NCI-H1105 (cell line): ENCODE results near the gene NALF2.

Source experiments
- DNase-seq: peaks from one replicate; lab custom pipeline; 2025; lab: John Stamatoyannopoulos, UW

Gene NALF2

GRCh38 chrX:69503782-69504625 is at the start of gene NALF2:
TSS of gene NALF2 (plus strand) at chrX:69504326. CDS start at chrX:69505283, 957 bp downstream.
- peak; percentile 32 for DNase-seq

DNA sequence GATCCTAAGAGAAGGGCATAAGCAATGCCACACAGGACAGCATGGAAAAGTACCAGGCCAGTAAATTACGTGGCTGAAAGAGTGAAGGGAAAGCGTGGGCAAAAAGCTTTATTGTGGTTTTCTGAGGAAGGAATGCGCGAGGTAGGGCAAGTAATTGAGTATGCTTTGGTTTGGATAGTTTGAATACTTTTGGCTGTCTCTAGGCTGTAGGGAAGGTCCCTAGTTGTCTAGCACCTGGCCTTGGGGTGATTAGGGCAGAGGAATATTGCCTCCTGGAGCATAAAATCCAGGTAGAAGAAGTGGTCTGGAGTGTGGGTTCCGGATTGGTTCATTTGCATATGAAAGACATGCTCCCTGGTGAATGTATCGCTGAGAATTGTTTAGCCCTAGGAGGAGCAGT is 46.4 kb upstream of the NALF2 start:
- no peak for DNase-seq

- DNase-seq = no peak
Observed at GRCh38 chrX:69466546-69466945, 37.6 kb upstream of the NALF2 start.

- DNase-seq = no peak
Observed at GRCh38 chrX:69469975-69470374, 34.2 kb upstream of the NALF2 start.

GRCh38 chrX:69489625-69490024 is 14.5 kb upstream of the NALF2 start:
- DNase-seq = no peak

GRCh38 chrX:69493193-69493592 is 10.9 kb upstream of the NALF2 start:
- DNase-seq = no peak

DNA sequence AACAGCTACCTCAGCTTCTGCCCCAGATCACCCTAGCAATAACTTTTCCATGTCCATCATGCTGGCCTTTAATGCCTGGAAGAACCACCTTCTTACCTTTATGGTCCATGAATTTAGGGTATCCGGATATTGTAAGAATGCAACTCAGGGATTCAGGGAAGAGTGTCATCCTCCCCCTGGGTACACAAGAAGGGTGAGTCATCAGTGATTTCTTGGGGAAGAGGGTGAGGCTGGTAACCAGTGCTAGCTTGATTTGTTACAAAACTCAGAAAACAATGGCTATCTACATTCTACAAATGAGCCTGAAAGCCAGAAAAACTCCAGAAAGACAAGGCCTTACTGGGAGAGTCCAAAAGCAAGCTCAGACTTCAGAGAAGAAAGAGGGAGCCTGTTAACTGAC is 10.4 kb upstream of the NALF2 start:
- DNase-seq = no peak

DNA sequence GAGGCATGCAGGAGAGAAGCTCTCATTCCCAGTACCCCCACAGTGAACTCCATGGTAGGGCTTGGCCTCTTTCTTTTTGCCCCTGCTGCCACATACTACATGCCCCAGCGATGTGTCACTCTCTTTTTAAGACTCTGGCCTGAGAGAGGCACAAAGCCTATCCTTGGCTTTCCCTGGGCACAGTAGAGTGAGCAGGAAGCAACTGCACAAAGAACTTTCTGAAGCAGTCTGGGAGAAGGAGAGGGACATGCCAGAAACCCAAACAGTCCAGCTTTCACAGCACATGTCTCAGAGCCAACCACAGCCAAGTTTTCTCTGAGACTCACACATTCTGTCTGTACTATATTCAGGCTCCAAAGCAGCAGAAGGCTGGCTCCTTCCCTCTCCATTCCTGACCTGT is 7.9 kb upstream of the NALF2 start:
- DNase-seq = no peak

DNA sequence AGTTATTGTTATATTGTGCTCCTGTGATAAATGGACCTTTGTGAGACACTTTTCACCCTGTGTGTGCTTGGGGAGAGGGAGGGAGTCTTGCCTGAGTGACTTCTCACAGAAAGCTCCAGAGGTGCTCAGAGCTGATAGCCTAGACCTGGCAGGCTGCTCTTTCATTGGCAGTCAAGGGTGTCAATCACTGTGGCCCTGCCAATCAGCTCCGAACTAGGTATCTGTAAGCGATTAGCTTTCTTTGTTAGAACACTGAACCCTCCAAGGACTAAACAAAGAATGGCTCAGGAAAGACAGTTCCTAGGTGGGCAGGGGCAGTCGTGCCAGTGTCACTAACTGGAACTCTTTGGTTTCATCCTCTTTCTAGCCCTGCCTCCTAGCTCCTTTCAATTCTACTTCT is 2.7 kb upstream of the NALF2 start:
- no peak for DNase-seq

GRCh38 chrX:69503228-69503781 is 821 bp upstream of the NALF2 start:
- peak; percentile 54 for DNase-seq

DNA sequence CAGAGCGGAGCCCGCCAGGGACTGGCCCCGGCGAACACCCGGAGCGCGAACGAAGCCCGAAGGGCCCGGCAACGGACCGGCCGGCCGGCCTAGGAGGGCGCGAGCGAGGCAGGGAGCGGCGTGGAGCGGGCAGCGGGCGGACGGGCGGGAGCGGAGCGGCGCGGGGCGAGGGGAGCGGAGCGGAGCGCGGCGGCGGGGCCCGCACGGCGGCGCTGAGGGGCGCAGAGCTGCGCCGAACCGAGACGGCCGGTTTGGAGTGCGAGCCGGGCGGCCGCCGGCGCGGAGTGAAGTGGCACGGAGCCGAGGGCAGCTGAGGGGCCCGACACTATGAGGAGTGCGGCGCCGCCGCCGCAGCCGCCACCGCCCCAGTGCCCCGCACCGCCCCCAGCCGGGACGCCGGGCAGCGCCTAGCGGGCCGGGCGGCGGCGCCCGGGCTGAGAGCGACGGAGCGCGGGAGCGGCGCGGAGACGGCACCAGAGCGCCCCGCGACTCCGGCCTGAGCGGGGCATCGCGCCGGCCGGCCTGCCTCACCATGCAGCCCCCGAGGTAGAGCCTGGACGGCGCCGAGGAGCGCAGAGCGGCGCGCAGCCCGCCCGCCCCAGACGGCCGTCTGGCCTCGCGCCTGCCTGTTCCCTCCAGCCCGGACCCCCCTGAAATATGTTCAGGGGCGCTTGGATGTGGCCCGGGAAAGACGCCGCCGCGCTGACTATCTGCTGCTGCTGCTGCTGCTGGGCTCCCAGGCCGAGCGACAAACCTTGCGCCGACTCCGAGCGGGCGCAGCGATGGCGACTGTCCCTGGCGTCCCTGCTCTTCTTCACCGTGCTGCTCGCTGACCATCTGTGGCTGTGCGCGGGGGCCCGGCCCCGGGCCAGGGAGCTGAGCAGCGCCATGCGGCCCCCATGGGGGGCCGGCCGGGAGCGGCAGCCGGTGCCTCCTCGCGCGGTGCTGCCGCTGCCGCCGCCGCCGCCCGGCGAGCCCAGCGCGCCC is 793 bp downstream of the NALF2 start:
- no peak for DNase-seq

- no peak for DNase-seq
Observed at GRCh38 chrX:69505772-69506616, 1.9 kb downstream of the NALF2 start.

DNA sequence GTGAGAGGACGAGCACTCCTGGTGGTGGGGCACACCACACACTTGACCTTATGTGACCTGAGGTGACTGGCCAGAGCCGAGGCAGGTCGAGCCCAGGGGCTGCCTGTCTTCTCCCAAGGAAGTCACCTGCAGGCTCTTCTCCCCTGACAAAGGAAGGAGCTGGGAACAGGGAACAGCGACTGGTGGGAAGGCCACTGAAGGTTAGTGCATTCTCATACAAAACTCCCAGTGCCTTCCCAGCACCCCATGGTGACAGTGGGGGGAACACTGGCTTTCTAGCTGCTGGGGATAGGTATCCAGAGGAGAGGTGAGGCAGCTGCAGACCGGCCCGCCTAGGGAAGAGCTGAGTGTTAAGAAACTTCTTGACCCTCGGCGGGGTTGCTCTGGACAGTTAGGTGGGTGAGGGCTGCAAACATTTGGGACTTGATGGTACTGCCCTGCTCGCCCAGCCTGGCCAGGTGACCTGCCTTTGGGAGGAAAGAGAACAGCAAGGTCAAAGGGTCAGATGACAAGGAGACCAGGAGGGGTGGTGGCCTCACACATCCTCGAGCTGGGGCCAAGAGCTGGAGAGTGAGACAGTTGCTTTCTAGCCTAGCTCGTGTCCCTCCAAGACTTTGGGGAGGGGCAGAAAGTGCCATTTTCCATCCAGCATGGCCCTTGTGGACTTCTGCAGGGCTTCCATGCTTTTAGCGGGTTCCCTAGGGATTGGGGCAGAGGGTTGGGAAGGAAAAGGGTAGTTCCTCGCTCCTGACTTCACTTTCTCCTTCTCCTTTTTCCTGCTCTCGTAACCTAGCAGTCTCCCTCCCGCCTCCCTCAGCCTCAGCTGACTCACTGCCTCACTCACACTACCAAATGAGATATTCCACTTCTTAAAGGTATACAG is 2.7 kb downstream of the NALF2 start:
- DNase-seq = no peak

DNA sequence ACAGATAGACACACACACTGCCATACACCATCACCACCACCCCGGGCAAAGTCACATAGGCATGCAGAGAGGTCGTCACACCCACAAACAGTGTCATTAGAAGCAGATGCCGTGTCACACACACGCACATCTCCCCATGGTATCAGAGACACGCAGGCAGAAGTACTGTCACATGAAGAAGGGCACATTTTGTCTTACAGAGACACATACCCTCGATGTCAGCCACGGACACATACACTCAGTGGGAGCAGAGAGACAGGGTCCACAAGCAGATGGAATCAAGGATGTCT is 3.3 kb downstream of the NALF2 start:
- DNase-seq = no peak

DNA sequence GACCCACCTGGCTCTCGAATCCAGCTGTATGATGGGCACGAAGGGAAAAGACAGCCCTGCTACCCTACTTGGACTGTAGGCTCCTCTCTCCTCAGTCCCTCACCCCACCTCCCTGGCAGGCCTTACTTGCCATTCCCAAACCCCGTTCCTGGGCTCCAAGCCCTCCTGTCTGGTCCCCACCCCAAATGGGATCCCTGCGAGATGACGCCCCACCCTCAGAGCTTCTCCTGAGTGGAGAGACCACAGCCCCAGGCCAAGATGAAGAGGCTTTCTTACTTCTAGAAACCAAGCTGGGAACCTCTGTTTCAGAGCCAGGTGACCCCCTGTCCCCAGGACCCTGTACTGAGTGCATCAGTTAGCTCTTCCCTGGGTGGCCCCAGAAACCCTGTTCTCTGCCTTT is 4.5 kb downstream of the NALF2 start:
- no peak for DNase-seq

GRCh38 chrX:69510137-69510715 is 6.1 kb downstream of the NALF2 start:
- no peak for DNase-seq

- no peak for DNase-seq
Observed at GRCh38 chrX:69510914-69511513, 6.9 kb downstream of the NALF2 start.

DNA sequence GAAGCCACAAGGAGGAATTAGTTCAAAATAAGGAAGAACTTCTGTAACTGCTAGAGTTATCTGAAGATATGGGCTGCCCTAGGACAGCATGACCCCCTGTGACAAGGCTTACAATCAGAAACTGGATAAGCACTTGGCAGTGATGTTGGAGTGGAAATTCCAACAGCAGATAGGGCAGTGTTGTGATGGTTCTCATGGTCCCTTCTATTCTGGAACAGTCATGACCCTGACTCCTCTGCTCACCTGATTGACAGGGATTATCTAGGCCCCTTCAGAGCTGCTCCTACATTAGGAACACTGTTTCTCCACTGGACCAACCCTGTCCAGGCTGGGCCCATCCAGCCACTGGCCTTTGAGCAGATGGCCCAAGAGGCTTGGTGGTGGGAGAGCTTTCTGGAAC is 17.9 kb downstream of the NALF2 start:
- no peak for DNase-seq

GRCh38 chrX:69523314-69523713 is 19.2 kb downstream of the NALF2 start:
- DNase-seq = no peak

- no peak for DNase-seq
Observed at GRCh38 chrX:69524781-69525363, 20.7 kb downstream of the NALF2 start.
